Measurements from ENCODE around the gene USP24. TPM values are rescaled to one million over a fixed set of nuclear protein-coding genes. Genes with fewer than 3 reads are reported as not detected.

USP24 gene
- total RNA-seq, 1 experiment from 2014 or later = 35.3 TPM

DNA sequence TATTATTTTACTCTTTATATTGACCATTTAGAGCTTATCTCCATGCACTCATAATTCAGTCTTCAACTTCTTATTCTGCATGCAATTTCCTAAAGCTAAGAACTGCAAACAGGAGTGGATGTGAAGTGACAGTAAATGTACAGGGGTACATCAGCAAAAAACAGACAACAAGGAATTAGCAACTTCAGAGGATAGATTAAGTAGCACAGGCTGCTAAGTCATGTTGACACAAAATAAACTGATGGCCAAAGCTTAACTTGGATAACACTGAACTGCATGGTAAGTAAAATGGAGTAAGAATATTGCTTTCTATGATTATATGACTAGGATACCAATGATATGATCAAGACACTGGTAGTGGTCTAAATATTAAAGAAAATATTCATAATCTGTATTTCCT, 66.5 kb downstream of the USP24 start:
- no peak overlapping the region for H2BK20ac ChIP-seq (ENCODE audit: low read depth, low read length, poor library complexity, severe bottlenecking)
- H3K79me1 ChIP-seq (ENCODE audit: insufficient read depth, low read depth, low read length, poor library complexity, severe bottlenecking) = no peaks in the 10 kb centered on the region
- no peak overlapping the region for H2BK15ac ChIP-seq (ENCODE audit: low read depth, low read length)
- no peak overlapping the region for H3K9ac ChIP-seq (ENCODE audit: extremely low read depth, insufficient read length, low read length)
- H4K5ac ChIP-seq (ENCODE audit: insufficient read length, low read depth, low read length) = no peak overlapping the region
- Mint-ChIP-seq H3K27ac (no peak overlapping the region), H3K9me3 (no peaks in the 10 kb centered on the region), H3K4me1 (no peaks in the 10 kb centered on the region), H3K27me3 (ENCODE audit: low read depth) (no peaks in the 10 kb centered on the region), H3K36me3 (ENCODE audit: insufficient read depth in 1 of 3, low read depth in 3 of 3) (peaks cover 14 to 48% (median 36%) of the 10 kb centered on the region in 3 experiments; a peak in 6 of 7 replicates), H3K4me3 (no peak overlapping the region)
- no peaks in the 10 kb centered on the region for H3K27me3 ChIP-seq (ENCODE audit: insufficient read depth, low read length)
- no peak for DNase-seq
- H3K18ac ChIP-seq (ENCODE audit: insufficient read length, low read depth, low read length) = no peak overlapping the region
- no peak overlapping the region for H3K14ac ChIP-seq (ENCODE audit: insufficient read depth, low read length)
- no peak overlapping the region for H3K4ac ChIP-seq (ENCODE audit: low read depth, low read length)
- TF ChIP-seq, protein P1, sequence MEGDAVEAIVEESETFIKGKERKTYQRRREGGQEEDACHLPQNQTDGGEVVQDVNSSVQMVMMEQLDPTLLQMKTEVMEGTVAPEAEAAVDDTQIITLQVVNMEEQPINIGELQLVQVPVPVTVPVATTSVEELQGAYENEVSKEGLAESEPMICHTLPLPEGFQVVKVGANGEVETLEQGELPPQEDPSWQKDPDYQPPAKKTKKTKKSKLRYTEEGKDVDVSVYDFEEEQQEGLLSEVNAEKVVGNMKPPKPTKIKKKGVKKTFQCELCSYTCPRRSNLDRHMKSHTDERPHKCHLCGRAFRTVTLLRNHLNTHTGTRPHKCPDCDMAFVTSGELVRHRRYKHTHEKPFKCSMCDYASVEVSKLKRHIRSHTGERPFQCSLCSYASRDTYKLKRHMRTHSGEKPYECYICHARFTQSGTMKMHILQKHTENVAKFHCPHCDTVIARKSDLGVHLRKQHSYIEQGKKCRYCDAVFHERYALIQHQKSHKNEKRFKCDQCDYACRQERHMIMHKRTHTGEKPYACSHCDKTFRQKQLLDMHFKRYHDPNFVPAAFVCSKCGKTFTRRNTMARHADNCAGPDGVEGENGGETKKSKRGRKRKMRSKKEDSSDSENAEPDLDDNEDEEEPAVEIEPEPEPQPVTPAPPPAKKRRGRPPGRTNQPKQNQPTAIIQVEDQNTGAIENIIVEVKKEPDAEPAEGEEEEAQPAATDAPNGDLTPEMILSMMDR (conservative IDR thresholded peaks at IDR 0.05) = no peak
- H2AFZ ChIP-seq (ENCODE audit: low read length) = no peak overlapping the region
- no peak overlapping the region for H4K8ac ChIP-seq (replicated peaks; ENCODE audit: insufficient read length, low read depth, low read length)
- no peak overlapping the region for H3K27ac ChIP-seq (ENCODE audit: insufficient read length, low read depth, low read length)
- H3K4me2 ChIP-seq (ENCODE audit: insufficient read depth, insufficient read length, low read length) = no peak overlapping the region
- no peak overlapping the region for H2BK5ac ChIP-seq (ENCODE audit: insufficient read length, low read length)
- no peak overlapping the region for H4K91ac ChIP-seq (ENCODE audit: insufficient read length, low read depth, low read length)
- no peak overlapping the region for H2BK12ac ChIP-seq (ENCODE audit: insufficient read length, low read depth, low read length)
- no peaks in the 10 kb centered on the region for H3K4me1 ChIP-seq (ENCODE audit: insufficient read depth, low read length)
- H4K20me1 ChIP-seq (ENCODE audit: control insufficient read depth, insufficient read depth, insufficient read length) = no peaks in the 10 kb centered on the region
- no peaks in the 10 kb centered on the region for H3K23me2 ChIP-seq (ENCODE audit: insufficient read length, low read depth, low read length, poor library complexity, severe bottlenecking)
- H3K9me3 ChIP-seq (ENCODE audit: control insufficient read depth, low read depth, low read length) = no peaks in the 10 kb centered on the region
- no peak overlapping the region for H3T11ph ChIP-seq (ENCODE audit: low read length)
- H3K56ac ChIP-seq (ENCODE audit: insufficient read length, low read depth, low read length) = no peak overlapping the region
- H2BK120ac ChIP-seq (ENCODE audit: low read depth, low read length, poor library complexity, severe bottlenecking) = no peak overlapping the region
- H3K79me2 ChIP-seq (ENCODE audit: insufficient read depth, low read length) = no peaks in the 10 kb centered on the region
- no peak overlapping the region for H3K23ac ChIP-seq (ENCODE audit: insufficient read length, low read depth, low read length)
- no peak overlapping the region for H2AK5ac ChIP-seq (ENCODE audit: insufficient read length, low read length)

Measured in H9 (cell line).